Cardiac fibroblast (primary cell): Measurements from ENCODE around the gene ACOXL.

Experiments used
- DNase-seq, 2 donors: peaks; one replicate each; pipeline versions ENCODE4 v3.0.0 to v3.0.0-alpha.2; 2010; ENCODE audit warnings: low read depth in 2 of 2
- H3K4me3 ChIP-seq, 2 donors: replicated peaks in 1 of 2; 1 replicate in 1 of 2; 2 replicates in 1 of 2; pipeline ENCODE4 v1.5.1; 2011; ENCODE audit warnings: low read depth in 2 of 2, low read length in 2 of 2, mild to moderate bottlenecking in 2 of 2, moderate library complexity in 1 of 2
- CTCF ChIP-seq: IDR thresholded peaks from one replicate; pipeline ENCODE4 v1.5.1; 2011; ENCODE audit warnings: low read depth, mild to moderate bottlenecking, low read length, inconsistent platforms

The ACOXL gene

DNA sequence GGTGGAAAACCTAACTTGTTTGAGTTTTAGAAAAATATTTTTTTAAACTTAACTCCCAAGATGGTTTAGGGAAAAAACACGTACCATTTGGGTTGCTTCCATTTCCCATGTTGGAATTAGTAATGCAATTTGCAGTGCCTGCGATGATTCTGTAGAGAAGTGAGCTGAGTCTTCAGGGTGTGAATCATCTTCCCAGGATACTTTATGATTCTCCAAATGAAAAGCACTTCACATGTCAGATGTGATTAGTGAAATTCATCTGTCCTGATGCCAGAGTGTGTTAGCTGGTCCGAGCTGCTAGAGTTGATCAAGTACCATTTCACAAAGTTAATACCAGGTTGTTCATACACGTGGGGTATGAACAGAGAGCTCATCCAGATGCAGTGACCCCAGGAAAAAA lies 59.1 kb downstream of the ACOXL start:
- H3K4me3 ChIP-seq, result no peak overlapping the region
- TF ChIP-seq CTCF, result no peak
- no peak for DNase-seq

- TF ChIP-seq CTCF, result no peak
- DNase-seq, result no peak
- H3K4me3 ChIP-seq, result no peak overlapping the region
Observed at GRCh38 chr2:110793034-110793433, 60.7 kb downstream of the ACOXL start.

GRCh38 chr2:110794390-110794789 lies 62.0 kb downstream of the ACOXL start:
- DNase-seq, result no peak
- no peak for TF ChIP-seq CTCF
- no peak overlapping the region for H3K4me3 ChIP-seq

GRCh38 chr2:110794951-110795350 lies 62.6 kb downstream of the ACOXL start:
- TF ChIP-seq CTCF, result no peak
- H3K4me3 ChIP-seq, result no peak overlapping the region
- no peak for DNase-seq

DNA sequence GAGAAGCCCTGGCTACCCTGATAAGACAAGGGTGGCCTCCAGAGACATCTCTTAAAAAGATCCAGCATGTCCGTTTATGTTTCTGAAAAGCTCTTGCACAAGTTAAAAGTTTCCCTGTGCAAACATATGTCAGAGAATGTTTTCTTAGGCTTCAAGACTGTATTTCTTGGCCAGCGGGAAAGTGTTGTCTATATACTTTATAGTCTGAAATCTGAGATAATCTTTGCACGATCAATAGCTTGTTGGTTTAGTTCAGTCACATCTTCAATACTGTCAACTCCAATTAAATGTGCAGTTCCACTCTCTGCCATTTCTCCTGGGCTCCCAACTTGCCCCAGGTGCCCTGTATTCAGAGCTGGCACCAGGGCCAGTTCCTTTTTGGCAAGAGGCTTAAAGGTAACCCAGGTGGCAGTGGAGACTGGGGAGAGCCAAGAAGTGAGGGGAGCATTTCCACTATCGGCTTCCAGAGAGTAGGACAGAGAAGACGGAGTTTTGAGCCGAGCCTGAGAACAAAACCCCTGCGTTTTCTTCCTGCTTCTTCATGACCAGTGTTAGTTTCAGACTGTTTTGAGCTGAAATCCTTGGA lies 64.4 kb downstream of the ACOXL start:
- no peak for TF ChIP-seq CTCF
- H3K4me3 ChIP-seq, result no peak overlapping the region
- peak in 1 of 2 donors; percentile 9 for DNase-seq

DNA sequence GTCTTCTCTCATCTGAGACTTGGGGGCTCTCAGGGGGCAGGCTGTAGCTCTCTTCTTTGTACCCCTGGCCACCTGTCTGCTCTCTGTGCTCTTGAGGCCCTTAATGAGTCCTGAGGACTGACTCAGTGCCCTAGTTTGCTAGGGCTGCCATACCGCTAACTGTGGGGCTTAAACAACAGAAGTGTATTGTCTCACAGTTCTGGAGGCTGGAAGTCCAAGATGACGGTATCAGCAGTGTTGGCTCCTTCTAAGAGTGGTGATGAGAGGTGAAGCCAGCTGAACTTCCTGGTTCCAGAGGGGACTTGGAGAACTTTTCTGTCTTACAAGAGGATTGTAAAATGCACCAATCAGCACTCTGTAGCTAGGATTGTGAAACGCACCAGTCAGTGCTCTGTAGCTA lies 67.0 kb downstream of the ACOXL start:
- H3K4me3 ChIP-seq, result no peak overlapping the region
- TF ChIP-seq CTCF, result no peak
- DNase-seq, result no peak

DNA sequence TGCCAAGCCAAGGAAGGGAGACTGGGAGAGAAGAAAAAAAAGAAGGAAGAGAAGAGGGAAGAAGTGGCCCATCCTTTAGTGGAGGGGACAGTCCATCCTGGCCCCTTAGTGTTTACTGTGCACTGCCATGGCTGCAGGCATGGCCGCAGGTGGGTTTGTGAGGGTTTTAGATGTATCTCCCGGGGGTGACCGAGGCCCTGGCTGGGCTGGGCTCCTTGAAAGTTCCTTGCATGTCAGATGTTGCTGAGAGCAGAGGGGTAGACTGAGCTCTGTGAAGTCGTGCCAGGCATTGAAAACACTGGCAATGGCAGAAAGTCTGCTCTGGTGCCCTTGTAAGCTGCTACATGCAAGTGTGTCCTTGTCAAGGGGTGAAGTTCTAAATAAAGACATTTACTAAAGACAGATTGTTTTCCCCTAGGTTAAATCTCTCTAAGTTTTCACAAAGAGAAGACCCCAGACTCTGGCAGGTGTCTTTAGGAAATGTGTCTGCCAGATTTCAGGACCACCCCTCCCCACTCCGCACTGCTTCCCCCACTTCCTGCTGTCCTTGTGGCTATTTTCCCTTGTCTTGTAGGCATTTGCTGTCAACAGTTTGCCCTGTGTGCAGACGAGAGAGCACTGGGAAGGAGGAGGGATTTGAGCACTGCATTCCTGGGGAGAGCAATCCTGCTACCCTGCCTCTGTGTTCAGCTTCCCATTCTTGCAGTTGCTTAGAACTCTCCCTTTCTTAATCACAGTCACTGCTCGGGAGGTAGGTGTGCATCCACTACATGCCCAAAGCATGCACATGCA lies 68.4 kb downstream of the ACOXL start:
- no peak overlapping the region for H3K4me3 ChIP-seq
- DNase-seq, result no peak
- TF ChIP-seq CTCF, result no peak
